ENCODE results near the gene ARHGDIA.

ARHGDIA gene

GRCh38 chr17:81888988-81889595 lies 18.0 kb upstream of the ARHGDIA start:
- Histone ChIP-seq H3K79me1 (replicated peaks; ENCODE audit: low read length, poor library complexity, severe bottlenecking) (peaks cover 28% of the 10 kb centered on the region), H2BK120ac (ENCODE audit: low read depth, low read length) (no peak overlapping the region)
- DNase-seq = no peak

GRCh38 chr17:81888105-81888987 lies 17.2 kb upstream of the ARHGDIA start:
- no peak overlapping the region for H3K4me3 ChIP-seq (ENCODE audit: insufficient read depth in 1 of 2, low read depth in 1 of 2, low read length in 2 of 2)
- WGBS = 96% methylated on average over 43 of the region's 44 CpGs

More at GRCh38 chr17:81888988-81889595, 18.0 kb upstream of the ARHGDIA start:
- no peak overlapping the region for H2AK5ac ChIP-seq (ENCODE audit: low read length, severe bottlenecking)
- H3K9me3 ChIP-seq (ENCODE audit: control insufficient read depth, low read length) = no peaks in the 10 kb centered on the region
- no peak overlapping the region for H3K4me3 ChIP-seq (ENCODE audit: insufficient read depth in 1 of 2, low read depth in 1 of 2, low read length in 2 of 2)
- peak overlapping the region in 1 of 2 experiments; percentile 53 for H3K23ac ChIP-seq (ENCODE audit: low read length in 2 of 2)
- no peak overlapping the region for H3K27ac ChIP-seq (ENCODE audit: low read length, poor library complexity, severe bottlenecking)
- no peak overlapping the region for H4K91ac ChIP-seq (ENCODE audit: low read length)
- no peak overlapping the region for H2BK12ac ChIP-seq (ENCODE audit: low read length in 2 of 2)
- H3K36me3 ChIP-seq (ENCODE audit: control insufficient read depth in 1 of 2, insufficient read depth in 2 of 2, low read depth in 1 of 2, low read length in 2 of 2) = peaks cover 60 to 61% of the 10 kb centered on the region in 2 experiments
- H3K27me3 ChIP-seq (ENCODE audit: control insufficient read depth in 1 of 2, insufficient read depth in 1 of 2, low read length in 2 of 2) = no peaks in the 10 kb centered on the region
- no peak overlapping the region for H3K4ac ChIP-seq (ENCODE audit: low read depth in 1 of 2, low read length in 2 of 2)
- no peak overlapping the region for H3K18ac ChIP-seq (ENCODE audit: low read depth in 1 of 2, low read length in 2 of 2)
- H4K8ac ChIP-seq (ENCODE audit: low read length) = no peak overlapping the region
- no peak overlapping the region for H3K4me2 ChIP-seq (ENCODE audit: low read length, poor library complexity, severe bottlenecking)
- no peak overlapping the region for H3K9ac ChIP-seq (ENCODE audit: low read length)
- no peak overlapping the region for H2AFZ ChIP-seq (ENCODE audit: low read depth, low read length)
- no peak overlapping the region for H2BK5ac ChIP-seq (ENCODE audit: low read depth, low read length, poor library complexity, severe bottlenecking)
- H3K4me1 ChIP-seq (ENCODE audit: control insufficient read depth, insufficient read depth, low read depth, low read length) = peaks cover 43% of the 10 kb centered on the region
- H3K14ac ChIP-seq (ENCODE audit: low read length in 2 of 2) = no peak overlapping the region
- H2BK15ac ChIP-seq (ENCODE audit: low read depth, poor library complexity, severe bottlenecking) = no peak overlapping the region
- 95% methylated on average over 16 of the region's 16 CpGs for WGBS

GRCh38 chr17:81885869-81886548 lies 14.9 kb upstream of the ARHGDIA start:
- no peak overlapping the region for H2BK15ac ChIP-seq (ENCODE audit: low read depth, poor library complexity, severe bottlenecking)
- no peaks in the 10 kb centered on the region for H3K9me3 ChIP-seq (ENCODE audit: control insufficient read depth, low read length)
- H3K9ac ChIP-seq (ENCODE audit: low read length) = no peak overlapping the region
- peak overlapping the region; percentile 45 for H2AK5ac ChIP-seq (ENCODE audit: low read length, severe bottlenecking)
- H4K8ac ChIP-seq (ENCODE audit: low read length) = no peak overlapping the region
- no peak overlapping the region for H3K14ac ChIP-seq (ENCODE audit: low read length in 2 of 2)
- H3K4me3 ChIP-seq (ENCODE audit: insufficient read depth in 1 of 2, low read depth in 1 of 2, low read length in 2 of 2) = no peak overlapping the region
- peaks cover 34% of the 10 kb centered on the region for H3K4me1 ChIP-seq (ENCODE audit: control insufficient read depth, insufficient read depth, low read depth, low read length)
- no peak overlapping the region for H4K91ac ChIP-seq (ENCODE audit: low read length)
- H2BK12ac ChIP-seq (ENCODE audit: low read length in 2 of 2) = no peak overlapping the region
- H2BK120ac ChIP-seq (ENCODE audit: low read depth, low read length) = no peak overlapping the region
- DNase-seq = no peak
- peaks cover 26% of the 10 kb centered on the region for H3K79me1 ChIP-seq (replicated peaks; ENCODE audit: low read length, poor library complexity, severe bottlenecking)
- no peak overlapping the region for H2BK5ac ChIP-seq (ENCODE audit: low read depth, low read length, poor library complexity, severe bottlenecking)
- H3K36me3 ChIP-seq (ENCODE audit: control insufficient read depth in 1 of 2, insufficient read depth in 2 of 2, low read depth in 1 of 2, low read length in 2 of 2) = peaks cover 75 to 79% of the 10 kb centered on the region in 2 experiments
- H3K4me2 ChIP-seq (ENCODE audit: low read length, poor library complexity, severe bottlenecking) = no peak overlapping the region
- peak overlapping the region; percentile 82 for H3K27ac ChIP-seq (ENCODE audit: low read length, poor library complexity, severe bottlenecking)
- no peak overlapping the region for H3K23ac ChIP-seq (ENCODE audit: low read length in 2 of 2)
- no peak overlapping the region for H3K18ac ChIP-seq (ENCODE audit: low read depth in 1 of 2, low read length in 2 of 2)
- no peak overlapping the region for H3K4ac ChIP-seq (ENCODE audit: low read depth in 1 of 2, low read length in 2 of 2)
- 92% methylated on average over 11 of the region's 11 CpGs for WGBS
- H3K27me3 ChIP-seq (ENCODE audit: control insufficient read depth in 1 of 2, insufficient read depth in 1 of 2, low read length in 2 of 2) = no peaks in the 10 kb centered on the region
- H2AFZ ChIP-seq (ENCODE audit: low read depth, low read length) = no peak overlapping the region

More at GRCh38 chr17:81888105-81888987, 17.2 kb upstream of the ARHGDIA start:
- H3K79me1 ChIP-seq (replicated peaks; ENCODE audit: low read length, poor library complexity, severe bottlenecking) = peaks cover 28% of the 10 kb centered on the region
- no peak overlapping the region for H2AFZ ChIP-seq (ENCODE audit: low read depth, low read length)
- H4K91ac ChIP-seq (ENCODE audit: low read length) = no peak overlapping the region
- no peak overlapping the region for H3K4me2 ChIP-seq (ENCODE audit: low read length, poor library complexity, severe bottlenecking)
- H3K27ac ChIP-seq (ENCODE audit: low read length, poor library complexity, severe bottlenecking) = no peak overlapping the region
- H3K4ac ChIP-seq (ENCODE audit: low read depth in 1 of 2, low read length in 2 of 2) = no peak overlapping the region
- no peak for DNase-seq
- H3K9me3 ChIP-seq (ENCODE audit: control insufficient read depth, low read length) = no peaks in the 10 kb centered on the region
- H3K18ac ChIP-seq (ENCODE audit: low read depth in 1 of 2, low read length in 2 of 2) = no peak overlapping the region
- no peak overlapping the region for H2BK120ac ChIP-seq (ENCODE audit: low read depth, low read length)
- no peak overlapping the region for H2BK15ac ChIP-seq (ENCODE audit: low read depth, poor library complexity, severe bottlenecking)
- no peak overlapping the region for H2AK5ac ChIP-seq (ENCODE audit: low read length, severe bottlenecking)
- H3K9ac ChIP-seq (ENCODE audit: low read length) = no peak overlapping the region
- H2BK12ac ChIP-seq (ENCODE audit: low read length in 2 of 2) = no peak overlapping the region
- H3K23ac ChIP-seq (ENCODE audit: low read length in 2 of 2) = peak overlapping the region in 1 of 2 experiments; percentile 53
- H3K4me1 ChIP-seq (ENCODE audit: control insufficient read depth, insufficient read depth, low read depth, low read length) = peaks cover 39% of the 10 kb centered on the region
- no peak overlapping the region for H4K8ac ChIP-seq (ENCODE audit: low read length)
- H3K36me3 ChIP-seq (ENCODE audit: control insufficient read depth in 1 of 2, insufficient read depth in 2 of 2, low read depth in 1 of 2, low read length in 2 of 2) = peaks cover 62 to 69% of the 10 kb centered on the region in 2 experiments
- no peak overlapping the region for H2BK5ac ChIP-seq (ENCODE audit: low read depth, low read length, poor library complexity, severe bottlenecking)
- no peak overlapping the region for H3K14ac ChIP-seq (ENCODE audit: low read length in 2 of 2)
- H3K27me3 ChIP-seq (ENCODE audit: control insufficient read depth in 1 of 2, insufficient read depth in 1 of 2, low read length in 2 of 2) = no peaks in the 10 kb centered on the region

GRCh38 chr17:81885454-81885853 lies 14.3 kb upstream of the ARHGDIA start:
- H3K23ac ChIP-seq (ENCODE audit: low read length in 2 of 2) = no peak overlapping the region
- no peak overlapping the region for H2AFZ ChIP-seq (ENCODE audit: low read depth, low read length)
- H4K91ac ChIP-seq (ENCODE audit: low read length) = no peak overlapping the region
- H3K4me2 ChIP-seq (ENCODE audit: low read length, poor library complexity, severe bottlenecking) = no peak overlapping the region
- no peak overlapping the region for H2BK5ac ChIP-seq (ENCODE audit: low read depth, low read length, poor library complexity, severe bottlenecking)
- no peak for DNase-seq
- no peak overlapping the region for H3K18ac ChIP-seq (ENCODE audit: low read depth in 1 of 2, low read length in 2 of 2)
- H3K27ac ChIP-seq (ENCODE audit: low read length, poor library complexity, severe bottlenecking) = peak overlapping the region; percentile 82
- H3K36me3 ChIP-seq (ENCODE audit: control insufficient read depth in 1 of 2, insufficient read depth in 2 of 2, low read depth in 1 of 2, low read length in 2 of 2) = peaks cover 74 to 75% of the 10 kb centered on the region in 2 experiments
- no peak overlapping the region for H2BK12ac ChIP-seq (ENCODE audit: low read length in 2 of 2)
- H2BK15ac ChIP-seq (ENCODE audit: low read depth, poor library complexity, severe bottlenecking) = no peak overlapping the region
- peaks cover 31% of the 10 kb centered on the region for H3K4me1 ChIP-seq (ENCODE audit: control insufficient read depth, insufficient read depth, low read depth, low read length)
- no peak overlapping the region for H3K4ac ChIP-seq (ENCODE audit: low read depth in 1 of 2, low read length in 2 of 2)
- H3K4me3 ChIP-seq (ENCODE audit: insufficient read depth in 1 of 2, low read depth in 1 of 2, low read length in 2 of 2) = no peak overlapping the region
- WGBS = 93% methylated on average over 10 of the region's 10 CpGs
- H2AK5ac ChIP-seq (ENCODE audit: low read length, severe bottlenecking) = peak overlapping the region; percentile 45
- peaks cover 27% of the 10 kb centered on the region for H3K79me1 ChIP-seq (replicated peaks; ENCODE audit: low read length, poor library complexity, severe bottlenecking)
- H3K9me3 ChIP-seq (ENCODE audit: control insufficient read depth, low read length) = no peaks in the 10 kb centered on the region
- H3K14ac ChIP-seq (ENCODE audit: low read length in 2 of 2) = no peak overlapping the region
- no peak overlapping the region for H3K9ac ChIP-seq (ENCODE audit: low read length)
- H4K8ac ChIP-seq (ENCODE audit: low read length) = no peak overlapping the region
- no peak overlapping the region for H2BK120ac ChIP-seq (ENCODE audit: low read depth, low read length)
- H3K27me3 ChIP-seq (ENCODE audit: control insufficient read depth in 1 of 2, insufficient read depth in 1 of 2, low read length in 2 of 2) = no peaks in the 10 kb centered on the region

Data from mesenchymal stem cell (in vitro differentiated cells and primary cell).